GM10266 (cell line): ENCODE results near the gene PFKP.

Experiments
- DNase-seq: peaks from one replicate; pipeline ENCODE4 v3.0.0; 2012; ENCODE audit errors: extremely low spot score
- CTCF ChIP-seq: IDR thresholded peaks from 2 replicates; pipeline ENCODE4 v1.5.1; 2012; ENCODE audit warnings: mild to moderate bottlenecking, low read depth; ENCODE audit not compliant: control insufficient read depth, insufficient read depth; ENCODE audit errors: missing control alignments

PFKP gene

GRCh38 chr10:3077509-3077908 is 10.2 kb downstream of the PFKP start:
- no peak for DNase-seq
- no peak for TF ChIP-seq CTCF

- no peak for DNase-seq
- no peak for TF ChIP-seq CTCF
These were observed 10.7 kb downstream of the PFKP start for GRCh38 chr10:3077940-3078630.

GRCh38 chr10:3081383-3081981 is 14.1 kb downstream of the PFKP start:
- no peak for DNase-seq
- no peak for TF ChIP-seq CTCF

GRCh38 chr10:3082290-3082689 is 14.9 kb downstream of the PFKP start:
- no peak for DNase-seq
- no peak for TF ChIP-seq CTCF

- no peak for DNase-seq
- no peak for TF ChIP-seq CTCF
These were observed 18.6 kb downstream of the PFKP start for GRCh38 chr10:3085785-3086567.

GRCh38 chr10:3090388-3090787 is 23.0 kb downstream of the PFKP start:
- DNase-seq, result no peak

More at GRCh38 chr10:3090388-3090787, 23.0 kb downstream of the PFKP start:
- no peak for TF ChIP-seq CTCF
